H9 (cell line): ENCODE data around the gene TOR1A. TPM values are rescaled to one million over a fixed set of nuclear protein-coding genes. Genes with fewer than 3 reads are reported as not detected.

Experiments
- DNase-seq: peaks from one replicate; pipeline ENCODE4 v3.0.0-alpha.2; 2017
- H2AFZ ChIP-seq: one replicate; pipeline ENCODE4 v1.6.1; 2013; ENCODE audit warnings: mild to moderate bottlenecking, low read length, control low read depth, moderate library complexity
- H2AK5ac ChIP-seq: 2 replicates; pipeline ENCODE4 v1.6.1; 2013; ENCODE audit warnings: low read length, control low read depth, mixed read lengths; ENCODE audit not compliant: insufficient read length
- H2BK120ac ChIP-seq: one replicate; pipeline ENCODE4 v1.6.1; 2013; ENCODE audit warnings: low read depth, mild to moderate bottlenecking, low read length, control low read depth, inconsistent platforms; ENCODE audit not compliant: poor library complexity, severe bottlenecking
- H2BK12ac ChIP-seq: 2 replicates; pipeline ENCODE4 v1.6.1; 2013; ENCODE audit warnings: low read length, control low read depth, mixed read lengths, low read depth; ENCODE audit not compliant: insufficient read length
- H2BK15ac ChIP-seq: 2 replicates; pipeline ENCODE4 v1.6.1; 2013; ENCODE audit warnings: low read depth, low read length, control low read depth
- H2BK20ac ChIP-seq: one replicate; pipeline ENCODE4 v1.6.1; 2013; ENCODE audit warnings: low read depth, mild to moderate bottlenecking, low read length, control low read depth, inconsistent platforms; ENCODE audit not compliant: poor library complexity, severe bottlenecking
- H2BK5ac ChIP-seq: 2 replicates; pipeline ENCODE4 v1.6.1; 2013; ENCODE audit warnings: low read length, control low read depth, mixed read lengths; ENCODE audit not compliant: insufficient read length
- H3K14ac ChIP-seq: 2 replicates; pipeline ENCODE4 v1.6.1; 2013; ENCODE audit warnings: low read length, control low read depth; ENCODE audit not compliant: insufficient read depth
- H3K18ac ChIP-seq: 2 replicates; pipeline ENCODE4 v1.6.1; 2013; ENCODE audit warnings: low read depth, mild to moderate bottlenecking, mixed read lengths, low read length, control low read depth; ENCODE audit not compliant: insufficient read length
- H3K23ac ChIP-seq: 2 replicates; pipeline ENCODE4 v1.6.1; 2013; ENCODE audit warnings: low read length, control low read depth, mixed read lengths, low read depth; ENCODE audit not compliant: insufficient read length
- H3K23me2 ChIP-seq: 2 replicates; pipeline ENCODE4 v1.6.1; 2013; ENCODE audit warnings: low read depth, mild to moderate bottlenecking, mixed read lengths, low read length, control low read depth; ENCODE audit not compliant: insufficient read length, poor library complexity, severe bottlenecking
- H3K27ac ChIP-seq: 2 replicates; pipeline ENCODE4 v1.5.1; 2013; ENCODE audit warnings: low read length, control low read depth, mixed read lengths, low read depth; ENCODE audit not compliant: insufficient read length
- H3K27me3 ChIP-seq: 2 replicates; pipeline ENCODE4 v1.6.1; 2013; ENCODE audit warnings: low read length, control low read depth, inconsistent platforms; ENCODE audit not compliant: insufficient read depth
- H3K4ac ChIP-seq: 2 replicates; pipeline ENCODE4 v1.6.1; 2013; ENCODE audit warnings: low read depth, mild to moderate bottlenecking, control low read depth, inconsistent platforms, low read length, moderate library complexity
- H3K4me1 ChIP-seq: 2 replicates; pipeline ENCODE4 v1.6.1; 2013; ENCODE audit warnings: low read length, control low read depth, inconsistent platforms; ENCODE audit not compliant: insufficient read depth
- H3K4me2 ChIP-seq: 2 replicates; pipeline ENCODE4 v1.6.1; 2013; ENCODE audit warnings: low read length, control low read depth, mixed read lengths; ENCODE audit not compliant: insufficient read length, insufficient read depth
- H3K56ac ChIP-seq: 2 replicates; pipeline ENCODE4 v1.6.1; 2013; ENCODE audit warnings: low read depth, mild to moderate bottlenecking, mixed read lengths, low read length, control low read depth; ENCODE audit not compliant: insufficient read length
- H3K79me1 ChIP-seq: 2 replicates; pipeline ENCODE4 v1.6.1; 2013; ENCODE audit warnings: low read depth, mild to moderate bottlenecking, moderate library complexity, low read length, control low read depth, inconsistent platforms; ENCODE audit not compliant: insufficient read depth, poor library complexity, severe bottlenecking
- H3K79me2 ChIP-seq: 2 replicates; pipeline ENCODE4 v1.6.1; 2013; ENCODE audit warnings: low read length, control low read depth, inconsistent platforms; ENCODE audit not compliant: insufficient read depth
- H3K9ac ChIP-seq: 2 replicates; pipeline ENCODE4 v1.6.1; 2013; ENCODE audit warnings: low read length, control low read depth, mixed read lengths; ENCODE audit not compliant: insufficient read length; ENCODE audit errors: extremely low read depth
- H3K9me3 ChIP-seq: one replicate; pipeline ENCODE4 v1.6.1; 2013; ENCODE audit warnings: low read depth, low read length, inconsistent platforms; ENCODE audit not compliant: control insufficient read depth
- H3T11ph ChIP-seq: one replicate; pipeline ENCODE4 v1.6.1; 2013; ENCODE audit warnings: mild to moderate bottlenecking, low read length, control low read depth, inconsistent platforms
- H4K20me1 ChIP-seq: one replicate; pipeline ENCODE4 v1.6.1; 2013; ENCODE audit not compliant: control insufficient read depth, insufficient read length, insufficient read depth
- H4K5ac ChIP-seq: 2 replicates; pipeline ENCODE4 v1.6.1; 2013; ENCODE audit warnings: low read depth, mild to moderate bottlenecking, mixed read lengths, low read length, control low read depth; ENCODE audit not compliant: insufficient read length
- H4K8ac ChIP-seq: replicated peaks from 2 replicates; pipeline ENCODE4 v1.6.1; 2013; ENCODE audit warnings: low read length, control low read depth, mixed read lengths, low read depth; ENCODE audit not compliant: insufficient read length
- H4K91ac ChIP-seq: 2 replicates; pipeline ENCODE4 v1.6.1; 2013; ENCODE audit warnings: low read depth, mild to moderate bottlenecking, moderate library complexity, mixed read lengths, low read length, control low read depth; ENCODE audit not compliant: insufficient read length
- H3K27ac Mint-ChIP-seq, 3 experiments: 2 replicates in 2 of 3; 3 replicates in 1 of 3; pipeline ENCODE4 v1.8.0; 2020 to 2021; ENCODE audit warnings: mixed read lengths in 3 of 3, mild to moderate bottlenecking in 1 of 3, moderate library complexity in 1 of 3
- H3K27me3 Mint-ChIP-seq: 2 replicates; pipeline ENCODE4 v1.8.0; 2021; ENCODE audit warnings: low read depth, mild to moderate bottlenecking, moderate library complexity, mixed read lengths
- H3K36me3 Mint-ChIP-seq, 3 experiments: 2 replicates in 2 of 3; 3 replicates in 1 of 3; pipeline ENCODE4 v1.8.0; 2020 to 2021; ENCODE audit warnings: low read depth in 3 of 3, mixed read lengths in 3 of 3; ENCODE audit not compliant: insufficient read depth in 1 of 3
- H3K4me1 Mint-ChIP-seq, 2 experiments: 2 replicates each; pipeline ENCODE4 v1.8.0; 2020; ENCODE audit warnings: mixed read lengths in 2 of 2
- H3K4me3 Mint-ChIP-seq, 2 experiments: 2 replicates in 1 of 2; 3 replicates in 1 of 2; pipeline ENCODE4 v1.8.0; 2020 to 2021; ENCODE audit warnings: mild to moderate bottlenecking in 2 of 2, mixed read lengths in 2 of 2, moderate library complexity in 1 of 2
- H3K9me3 Mint-ChIP-seq, 2 experiments: 2 replicates in 1 of 2; 3 replicates in 1 of 2; pipeline ENCODE4 v1.8.0; 2020; ENCODE audit warnings: mild to moderate bottlenecking in 2 of 2, mixed read lengths in 2 of 2, moderate library complexity in 1 of 2
- CTCF ChIP-seq: fragments of 200-600 bp; sonication (generic); conservative IDR thresholded peaks from 3 replicates; pipeline ENCODE4 v1.8.0; 2021; ENCODE audit warnings: antibody characterized with exemption, mild to moderate bottlenecking
- WGBS: extraction: QIAGEN DNeasy Blood & Tissue Kit; methylation state at CpG from one replicate; pipeline ENCODE4 v1.1.7; 2013; ENCODE audit warnings: missing lambda C conversion rate, low lambda C conversion rate, mixed read lengths; ENCODE audit not compliant: insufficient read length; ENCODE audit errors: extremely low coverage; 5-methylcytosine and 5-hydroxymethylcytosine counted together
- total RNA-seq: library from RNA; stranded (reverse); gene quantifications from 2 replicates; pipeline ENCODE4 v1.2.1, GENCODE V29; 2021

TOR1A gene
- total RNA-seq, 1 experiment from 2014 or later: 60.1 TPM

GRCh38 chr9:129858167-129858962, 34.4 kb upstream of the TOR1A start:
- H3K9me3 Mint-ChIP-seq: no peaks in the 10 kb centered on the region

More at GRCh38 chr9:129858167-129858962, 34.4 kb upstream of the TOR1A start:
- Histone ChIP-seq H3K79me2 (no peaks in the 10 kb centered on the region), H2BK20ac (no peak overlapping the region), H2AFZ (no peak overlapping the region), H4K8ac (no peak overlapping the region), H3K79me1 (no peaks in the 10 kb centered on the region), H3K9me3 (no peaks in the 10 kb centered on the region), H3K9ac (no peak overlapping the region), H2BK12ac (no peak overlapping the region), H4K20me1 (no peaks in the 10 kb centered on the region), H3K14ac (no peak overlapping the region), H3K27ac (no peak overlapping the region), H3K56ac (no peak overlapping the region), H4K91ac (no peak overlapping the region), H2BK120ac (no peak overlapping the region), H2AK5ac (no peak overlapping the region), H3K27me3 (no peaks in the 10 kb centered on the region), H3K23ac (no peak overlapping the region), H3K4me2 (no peak overlapping the region), H2BK15ac (no peak overlapping the region), H3T11ph (no peak overlapping the region), H3K18ac (no peak overlapping the region), H3K4me1 (no peaks in the 10 kb centered on the region), H4K5ac (no peak overlapping the region), H2BK5ac (no peak overlapping the region), H3K4ac (no peak overlapping the region), H3K23me2 (no peaks in the 10 kb centered on the region)
- no peak overlapping the region for H3K4me3 Mint-ChIP-seq
- no peaks in the 10 kb centered on the region for H3K27me3 Mint-ChIP-seq
- WGBS: no CpG with 5 or more reads among the region's 11 CpGs
- peaks cover 7 to 46% (median 20%) of the 10 kb centered on the region in 3 experiments; a peak in 6 of 7 replicates for H3K36me3 Mint-ChIP-seq
- no peak for DNase-seq
- no peaks in the 10 kb centered on the region for H3K4me1 Mint-ChIP-seq
- H3K27ac Mint-ChIP-seq: no peak overlapping the region; a peak in 1 of 7 replicates
- TF ChIP-seq CTCF: no peak
